ENCODE data around the gene GIPC2. TPM values are rescaled to one million over a fixed set of nuclear protein-coding genes. Genes with fewer than 3 reads are reported as not detected.

Gene GIPC2
- polyA plus RNA-seq, 4 donors: 30.1 to 99.8 (median 51.9) TPM

DNA sequence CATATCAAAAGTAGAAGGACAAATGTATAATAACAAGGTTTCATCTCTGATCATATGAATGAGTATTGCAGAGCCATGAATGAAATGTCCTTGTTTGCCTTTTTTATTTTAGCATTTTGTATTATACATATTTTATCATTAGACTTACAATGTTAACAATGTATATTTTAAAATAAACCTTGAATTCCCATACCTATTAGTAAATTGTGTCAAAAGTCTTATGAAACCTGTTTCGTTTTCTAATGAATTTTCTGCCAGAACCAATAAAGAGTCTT, 40.4 kb upstream of the GIPC2 start:
- Histone ChIP-seq H3K27ac (ENCODE audit: low read depth in 1 of 3, low read length in 2 of 3) (peak overlapping the region in 1 of 3 donors; percentile 93), H3K9me3 (ENCODE audit: control insufficient read depth in 2 of 2, insufficient read depth in 1 of 2, low read depth in 1 of 2, low read length in 1 of 2) (no peaks in the 10 kb centered on the region), H3K4me1 (ENCODE audit: control insufficient read depth in 3 of 3, insufficient read depth in 2 of 3, low read depth in 1 of 3, low read length in 2 of 3) (peaks cover 0 to 7% (median 0%) of the 10 kb centered on the region in 3 donors), H3K4me3 (ENCODE audit: low read depth in 1 of 3, low read length in 3 of 3) (peak overlapping the region in 2 of 3 donors; percentile 54 to 56), H3K36me3 (ENCODE audit: control insufficient read depth in 3 of 3, insufficient read depth in 2 of 3, low read depth in 1 of 3, low read length in 3 of 3) (no peaks in the 10 kb centered on the region), H3K27me3 (ENCODE audit: control insufficient read depth in 3 of 3, insufficient read depth in 3 of 3, low read length in 3 of 3) (no peaks in the 10 kb centered on the region)
- FAIRE-seq: no peak
- WGBS, 3 donors: 0 to 3% (median 2%) methylated on average over 1 of the region's 1 CpG
- no peak for DNase-seq

DNA sequence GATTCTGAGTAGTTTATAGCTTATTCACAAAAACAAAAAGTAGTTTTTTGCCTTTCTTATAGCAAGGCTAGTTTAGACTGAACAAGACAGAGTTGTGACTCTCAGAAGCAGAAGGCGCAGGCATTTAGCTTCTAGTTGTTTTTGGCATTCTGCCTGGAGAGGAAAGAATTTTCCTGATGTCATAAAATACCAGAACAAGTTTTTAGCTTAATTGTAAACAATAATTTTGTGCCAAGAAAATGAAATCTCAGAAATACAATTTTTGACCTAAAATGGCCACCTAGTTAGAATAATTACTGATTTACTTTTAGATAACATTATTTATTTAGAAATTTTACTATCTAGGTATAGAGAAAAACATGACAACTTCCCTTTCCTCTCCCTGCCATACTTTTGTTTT, 40.0 kb upstream of the GIPC2 start:
- Histone ChIP-seq H3K27ac (ENCODE audit: low read depth in 1 of 3, low read length in 2 of 3) (peak overlapping the region in 1 of 3 donors; percentile 93), H3K36me3 (ENCODE audit: control insufficient read depth in 3 of 3, insufficient read depth in 2 of 3, low read depth in 1 of 3, low read length in 3 of 3) (no peaks in the 10 kb centered on the region), H3K4me1 (ENCODE audit: control insufficient read depth in 3 of 3, insufficient read depth in 2 of 3, low read depth in 1 of 3, low read length in 2 of 3) (peaks cover 0 to 11% (median 0%) of the 10 kb centered on the region in 3 donors), H3K4me3 (ENCODE audit: low read depth in 1 of 3, low read length in 3 of 3) (peak overlapping the region in 2 of 3 donors; percentile 26 to 56), H3K9me3 (ENCODE audit: control insufficient read depth in 2 of 2, insufficient read depth in 1 of 2, low read depth in 1 of 2, low read length in 1 of 2) (no peaks in the 10 kb centered on the region), H3K27me3 (ENCODE audit: control insufficient read depth in 3 of 3, insufficient read depth in 3 of 3, low read length in 3 of 3) (no peaks in the 10 kb centered on the region)
- 6 to 12% (median 8%) methylated on average over 1 of the region's 1 CpG for WGBS, 3 donors
- no peak for FAIRE-seq
- DNase-seq: peak; percentile 59 to 67

DNA sequence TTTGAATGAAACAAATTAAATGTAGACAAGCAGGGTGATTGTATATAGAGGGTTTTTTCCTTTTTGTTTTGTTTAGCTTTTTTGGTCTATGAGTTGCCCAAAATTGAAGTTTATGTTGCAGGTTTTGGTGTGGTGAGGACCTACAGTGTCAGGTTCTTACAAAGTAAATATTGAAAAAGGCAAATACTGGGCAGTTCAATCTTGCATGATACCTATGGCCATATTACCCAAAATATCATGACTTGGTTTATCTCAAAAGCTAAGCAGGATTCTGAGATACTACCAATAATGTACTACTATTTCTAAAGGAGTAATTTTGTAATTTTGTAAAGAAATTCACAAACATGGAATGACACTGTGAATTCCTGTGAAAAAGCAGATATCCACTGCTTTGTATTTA, 39.2 kb upstream of the GIPC2 start:
- Histone ChIP-seq H3K27ac (ENCODE audit: low read depth in 1 of 3, low read length in 2 of 3) (peak overlapping the region in 1 of 3 donors; percentile 93), H3K4me3 (ENCODE audit: low read depth in 1 of 3, low read length in 3 of 3) (peak overlapping the region in 2 of 3 donors; percentile 11 to 15), H3K4me1 (ENCODE audit: control insufficient read depth in 3 of 3, insufficient read depth in 2 of 3, low read depth in 1 of 3, low read length in 2 of 3) (peaks cover 0 to 13% (median 0%) of the 10 kb centered on the region in 3 donors)

DNA sequence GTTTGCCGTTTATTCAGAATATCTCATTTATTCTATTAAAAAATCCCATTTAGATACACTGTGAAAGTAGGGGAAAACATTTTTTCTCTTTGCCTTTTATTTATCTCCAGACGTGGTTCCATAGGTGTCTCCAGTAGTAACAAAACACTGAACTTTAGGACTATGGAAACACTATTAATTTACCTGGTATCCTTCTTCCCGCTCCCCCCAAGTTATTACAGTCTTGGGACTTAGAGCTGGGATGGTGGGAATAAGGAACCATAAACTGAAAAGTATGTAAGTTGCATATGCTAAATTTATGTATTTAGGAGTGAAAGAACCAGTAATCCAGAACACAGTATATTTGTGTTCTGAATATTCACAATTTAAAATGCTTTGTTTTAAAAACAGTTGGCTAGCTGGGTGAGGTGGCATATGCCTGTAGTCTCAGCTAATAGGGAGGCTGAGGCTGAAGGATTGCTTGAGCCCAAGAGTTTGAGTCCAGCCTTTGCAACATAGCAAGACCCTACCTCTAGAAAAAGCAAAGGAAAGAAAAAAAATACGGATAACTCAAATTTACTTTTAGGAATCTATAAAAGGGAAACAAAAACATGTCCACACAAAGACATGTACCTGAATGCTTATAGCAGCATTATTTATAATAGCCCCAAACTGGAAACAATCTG, 38.0 kb upstream of the GIPC2 start:
- Histone ChIP-seq H3K27ac (ENCODE audit: low read depth in 1 of 3, low read length in 2 of 3) (no peak overlapping the region), H3K4me1 (ENCODE audit: control insufficient read depth in 3 of 3, insufficient read depth in 2 of 3, low read depth in 1 of 3, low read length in 2 of 3) (peaks cover 0 to 13% (median 0%) of the 10 kb centered on the region in 3 donors), H3K4me3 (ENCODE audit: low read depth in 1 of 3, low read length in 3 of 3) (no peak overlapping the region), H3K27me3 (ENCODE audit: control insufficient read depth in 3 of 3, insufficient read depth in 3 of 3, low read length in 3 of 3) (no peaks in the 10 kb centered on the region), H3K36me3 (ENCODE audit: control insufficient read depth in 3 of 3, insufficient read depth in 2 of 3, low read depth in 1 of 3, low read length in 3 of 3) (no peaks in the 10 kb centered on the region), H3K9me3 (ENCODE audit: control insufficient read depth in 2 of 2, insufficient read depth in 1 of 2, low read depth in 1 of 2, low read length in 1 of 2) (no peaks in the 10 kb centered on the region)
- DNase-seq (no peak), FAIRE-seq (no peak)
- WGBS, 3 donors: 77 to 93% (median 89%) methylated on average over 4 of the region's 4 CpGs

More for the DNA sequence above, 39.2 kb upstream of the GIPC2 start:
- H3K27me3 ChIP-seq (ENCODE audit: control insufficient read depth in 3 of 3, insufficient read depth in 3 of 3, low read length in 3 of 3): no peaks in the 10 kb centered on the region
- H3K9me3 ChIP-seq (ENCODE audit: control insufficient read depth in 2 of 2, insufficient read depth in 1 of 2, low read depth in 1 of 2, low read length in 1 of 2): no peaks in the 10 kb centered on the region
- H3K36me3 ChIP-seq (ENCODE audit: control insufficient read depth in 3 of 3, insufficient read depth in 2 of 3, low read depth in 1 of 3, low read length in 3 of 3): no peaks in the 10 kb centered on the region
- DNase-seq: peak in 1 of 2 donors; percentile 11
- no peak for FAIRE-seq

DNA sequence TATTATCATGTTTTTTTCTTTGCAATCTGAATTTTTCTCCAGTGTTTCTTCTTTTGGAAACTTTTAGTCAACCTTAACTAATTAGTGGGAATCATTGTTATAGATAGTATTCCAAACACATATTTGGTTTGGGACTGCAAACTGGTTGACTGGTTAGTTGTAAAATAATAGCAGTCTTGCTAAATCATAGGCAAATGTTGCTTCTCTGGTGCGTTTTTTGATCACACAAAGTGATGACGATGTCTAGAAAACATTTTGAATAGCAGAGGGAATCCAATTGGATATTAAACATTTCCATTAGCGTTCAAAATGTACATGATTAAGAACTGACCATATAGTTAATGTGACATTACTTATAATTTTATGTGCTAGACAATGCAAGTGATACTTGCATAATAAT, 36.5 kb upstream of the GIPC2 start:
- peaks cover 0 to 6% (median 0%) of the 10 kb centered on the region in 3 donors for H3K36me3 ChIP-seq (ENCODE audit: control insufficient read depth in 3 of 3, insufficient read depth in 2 of 3, low read depth in 1 of 3, low read length in 3 of 3)
- no peaks in the 10 kb centered on the region for H3K9me3 ChIP-seq (ENCODE audit: control insufficient read depth in 2 of 2, insufficient read depth in 1 of 2, low read depth in 1 of 2, low read length in 1 of 2)
- H3K4me1 ChIP-seq (ENCODE audit: control insufficient read depth in 3 of 3, insufficient read depth in 2 of 3, low read depth in 1 of 3, low read length in 2 of 3): peaks cover 0 to 13% (median 0%) of the 10 kb centered on the region in 3 donors
- H3K27ac ChIP-seq (ENCODE audit: low read depth in 1 of 3, low read length in 2 of 3): no peak overlapping the region
- H3K4me3 ChIP-seq (ENCODE audit: low read depth in 1 of 3, low read length in 3 of 3): no peak overlapping the region
- WGBS, 3 donors: 84 to 94% (median 89%) methylated on average over 3 of the region's 3 CpGs
- H3K27me3 ChIP-seq (ENCODE audit: control insufficient read depth in 3 of 3, insufficient read depth in 3 of 3, low read length in 3 of 3): no peaks in the 10 kb centered on the region
- FAIRE-seq: no peak
- no peak for DNase-seq

DNA sequence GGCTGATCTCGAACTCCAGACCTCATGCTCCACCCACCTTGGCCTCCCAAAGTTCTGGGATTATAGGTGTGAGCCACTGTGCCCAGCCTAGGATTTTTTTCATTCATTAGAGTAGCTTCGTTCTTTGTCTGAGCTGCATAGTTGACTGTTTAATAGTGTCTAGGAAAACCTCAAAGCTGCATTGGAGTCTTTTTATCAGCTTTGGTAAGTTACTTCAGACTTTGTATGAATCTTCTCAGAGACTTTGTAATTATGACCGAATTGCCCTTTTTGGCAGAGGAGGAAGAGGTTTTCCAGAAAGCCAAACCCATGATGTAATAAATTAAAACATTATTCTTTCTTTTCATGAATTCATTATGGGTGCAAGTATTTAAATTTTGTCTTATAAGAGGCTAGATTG, 35.9 kb upstream of the GIPC2 start:
- no peaks in the 10 kb centered on the region for H3K9me3 ChIP-seq (ENCODE audit: control insufficient read depth in 2 of 2, insufficient read depth in 1 of 2, low read depth in 1 of 2, low read length in 1 of 2)
- FAIRE-seq (no peak), DNase-seq (no peak)
- peaks cover 0 to 10% (median 0%) of the 10 kb centered on the region in 3 donors for H3K36me3 ChIP-seq (ENCODE audit: control insufficient read depth in 3 of 3, insufficient read depth in 2 of 3, low read depth in 1 of 3, low read length in 3 of 3)
- no peak overlapping the region for H3K27ac ChIP-seq (ENCODE audit: low read depth in 1 of 3, low read length in 2 of 3)
- H3K4me3 ChIP-seq (ENCODE audit: low read depth in 1 of 3, low read length in 3 of 3): no peak overlapping the region
- no peaks in the 10 kb centered on the region for H3K27me3 ChIP-seq (ENCODE audit: control insufficient read depth in 3 of 3, insufficient read depth in 3 of 3, low read length in 3 of 3)
- WGBS, 3 donors: 76 to 85% (median 82%) methylated on average over 3 of the region's 3 CpGs
- H3K4me1 ChIP-seq (ENCODE audit: control insufficient read depth in 3 of 3, insufficient read depth in 2 of 3, low read depth in 1 of 3, low read length in 2 of 3): peaks cover 0 to 13% (median 0%) of the 10 kb centered on the region in 3 donors

DNA sequence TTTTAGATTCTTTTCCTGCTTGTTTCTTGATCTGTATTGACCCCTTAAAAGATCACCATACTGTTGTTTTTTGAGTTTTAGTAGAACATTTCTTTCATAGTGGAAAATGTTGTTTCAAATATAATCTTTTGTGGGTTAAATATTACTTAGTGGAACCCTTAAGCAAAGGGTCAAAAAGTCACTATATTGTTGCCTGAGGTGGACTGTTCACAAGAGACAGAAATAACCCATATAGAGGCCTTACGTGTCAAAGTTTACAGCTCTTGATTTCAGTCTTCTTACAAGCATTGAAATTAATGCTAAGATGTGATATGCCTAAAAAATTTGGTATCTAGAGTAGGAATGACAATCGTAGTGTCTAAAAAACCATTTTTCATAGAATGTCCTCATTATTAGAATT, 34.7 kb upstream of the GIPC2 start:
- peaks cover 0 to 11% (median 0%) of the 10 kb centered on the region in 3 donors for H3K4me1 ChIP-seq (ENCODE audit: control insufficient read depth in 3 of 3, insufficient read depth in 2 of 3, low read depth in 1 of 3, low read length in 2 of 3)
- H3K27me3 ChIP-seq (ENCODE audit: control insufficient read depth in 3 of 3, insufficient read depth in 3 of 3, low read length in 3 of 3): no peaks in the 10 kb centered on the region
- peak; percentile 44 for FAIRE-seq
- WGBS, 3 donors: 80 to 99% (median 96%) methylated on average over 2 of the region's 2 CpGs
- H3K36me3 ChIP-seq (ENCODE audit: control insufficient read depth in 3 of 3, insufficient read depth in 2 of 3, low read depth in 1 of 3, low read length in 3 of 3): peaks cover 0 to 10% (median 0%) of the 10 kb centered on the region in 3 donors
- DNase-seq: peak in 1 of 2 donors; percentile 34
- H3K9me3 ChIP-seq (ENCODE audit: control insufficient read depth in 2 of 2, insufficient read depth in 1 of 2, low read depth in 1 of 2, low read length in 1 of 2): no peaks in the 10 kb centered on the region
- H3K27ac ChIP-seq (ENCODE audit: low read depth in 1 of 3, low read length in 2 of 3): peak overlapping the region in 1 of 3 donors; percentile 59
- no peak overlapping the region for H3K4me3 ChIP-seq (ENCODE audit: low read depth in 1 of 3, low read length in 3 of 3)

DNA sequence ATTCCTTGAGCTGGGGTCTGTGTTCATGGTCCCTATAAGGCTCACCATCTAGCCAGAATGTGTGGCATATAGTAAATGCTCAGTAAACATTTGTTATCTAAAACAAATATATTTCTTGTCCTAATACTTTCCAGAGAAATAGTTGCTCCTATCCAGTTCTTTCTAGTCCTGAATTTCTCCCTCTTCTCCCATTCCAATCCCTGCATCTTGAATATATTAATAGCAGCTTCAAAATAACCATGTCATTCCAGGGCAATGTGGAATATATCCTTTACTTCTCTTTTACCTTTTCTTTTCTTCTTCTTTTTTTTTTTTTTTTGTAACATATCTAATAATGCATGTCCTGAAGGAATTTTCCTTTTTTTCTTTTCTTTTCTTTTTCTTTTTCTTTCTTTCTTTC, 30.6 kb upstream of the GIPC2 start:
- FAIRE-seq: no peak
- H3K27ac ChIP-seq (ENCODE audit: low read depth in 1 of 3, low read length in 2 of 3): no peak overlapping the region

DNA sequence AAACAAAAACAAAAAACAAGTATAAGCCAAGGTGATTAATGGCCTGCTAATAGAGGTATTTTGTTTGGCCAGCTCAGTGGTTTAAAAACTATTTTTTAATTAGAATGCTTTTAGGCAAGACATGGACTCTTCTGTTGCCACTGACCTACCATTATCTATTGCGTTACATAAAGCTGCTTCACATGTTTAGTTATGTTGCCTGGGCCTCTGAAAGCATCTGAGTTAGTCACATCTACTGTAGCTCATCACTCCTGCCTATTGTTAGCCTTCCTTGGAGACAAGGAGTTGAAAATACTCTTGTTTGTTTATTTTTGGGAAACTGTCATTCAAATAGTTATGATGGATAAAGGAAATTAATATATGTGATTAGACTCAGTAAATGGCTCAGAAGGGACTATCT, 26.7 kb upstream of the GIPC2 start:
- no peaks in the 10 kb centered on the region for H3K27me3 ChIP-seq (ENCODE audit: control insufficient read depth in 3 of 3, insufficient read depth in 3 of 3, low read length in 3 of 3)
- no peak overlapping the region for H3K27ac ChIP-seq (ENCODE audit: low read depth in 1 of 3, low read length in 2 of 3)
- H3K36me3 ChIP-seq (ENCODE audit: control insufficient read depth in 3 of 3, insufficient read depth in 2 of 3, low read depth in 1 of 3, low read length in 3 of 3): peaks cover 0 to 11% (median 0%) of the 10 kb centered on the region in 3 donors
- DNase-seq (no peak), FAIRE-seq (no peak)
- no peak overlapping the region for H3K4me3 ChIP-seq (ENCODE audit: low read depth in 1 of 3, low read length in 3 of 3)
- 86 to 100% (median 100%) methylated on average over 1 of the region's 1 CpG for WGBS, 3 donors
- peaks cover 0 to 7% of the 10 kb centered on the region in 2 donors for H3K9me3 ChIP-seq (ENCODE audit: control insufficient read depth in 2 of 2, insufficient read depth in 1 of 2, low read depth in 1 of 2, low read length in 1 of 2)
- no peaks in the 10 kb centered on the region for H3K4me1 ChIP-seq (ENCODE audit: control insufficient read depth in 3 of 3, insufficient read depth in 2 of 3, low read depth in 1 of 3, low read length in 2 of 3)

More for the DNA sequence above, 30.6 kb upstream of the GIPC2 start:
- no peak overlapping the region for H3K4me3 ChIP-seq (ENCODE audit: low read depth in 1 of 3, low read length in 3 of 3)
- H3K36me3 ChIP-seq (ENCODE audit: control insufficient read depth in 3 of 3, insufficient read depth in 2 of 3, low read depth in 1 of 3, low read length in 3 of 3): peaks cover 0 to 12% (median 0%) of the 10 kb centered on the region in 3 donors
- H3K4me1 ChIP-seq (ENCODE audit: control insufficient read depth in 3 of 3, insufficient read depth in 2 of 3, low read depth in 1 of 3, low read length in 2 of 3): peaks cover 0 to 8% (median 0%) of the 10 kb centered on the region in 3 donors
- no peak for DNase-seq
- H3K27me3 ChIP-seq (ENCODE audit: control insufficient read depth in 3 of 3, insufficient read depth in 3 of 3, low read length in 3 of 3): no peaks in the 10 kb centered on the region
- no peaks in the 10 kb centered on the region for H3K9me3 ChIP-seq (ENCODE audit: control insufficient read depth in 2 of 2, insufficient read depth in 1 of 2, low read depth in 1 of 2, low read length in 1 of 2)

Data from small intestine (tissue), 7 donors.